ENCODE data around the gene KBTBD12.

KBTBD12 gene

GRCh38 chr3:127914584-127914983 lies 448 bp upstream of the KBTBD12 start:
- H2AFZ ChIP-seq (ENCODE audit: low read depth, low read length, severe bottlenecking): no peak overlapping the region
- no peaks in the 10 kb centered on the region for H3K9me3 ChIP-seq (ENCODE audit: insufficient read depth, low read length)
- H3K4me3 ChIP-seq (ENCODE audit: insufficient read depth, low read length, poor library complexity, severe bottlenecking): no peak overlapping the region
- no peaks in the 10 kb centered on the region for H3K27me3 ChIP-seq (ENCODE audit: low read length)
- H3F3A ChIP-seq (ENCODE audit: insufficient read depth): no peaks in the 10 kb centered on the region
- H3K9ac ChIP-seq (ENCODE audit: low read length): no peak overlapping the region
- H4K20me1 ChIP-seq (ENCODE audit: low read depth, low read length): no peaks in the 10 kb centered on the region
- no peaks in the 10 kb centered on the region for H3K79me2 ChIP-seq (ENCODE audit: insufficient read depth, low read length)
- TF ChIP-seq EZH2phosphoT487 (conservative IDR thresholded peaks at IDR 0.05; ENCODE audit: low read length) (no peak), CTCF (IDR thresholded peaks at IDR 0.05; ENCODE audit: insufficient read depth, low read length, poor library complexity, severe bottlenecking) (no peak)
- no peaks in the 10 kb centered on the region for H3K9me2 ChIP-seq (replicated peaks; ENCODE audit: insufficient read depth, low read length)
- no peaks in the 10 kb centered on the region for H3K36me3 ChIP-seq (ENCODE audit: low read length)
- H3K27ac ChIP-seq (ENCODE audit: low read depth, low read length): no peak overlapping the region
- no peak overlapping the region for H3K4me2 ChIP-seq (ENCODE audit: low read depth, low read length, poor library complexity, severe bottlenecking)

- H3F3A ChIP-seq (ENCODE audit: insufficient read depth): no peaks in the 10 kb centered on the region
- no peak overlapping the region for H2AFZ ChIP-seq (ENCODE audit: low read depth, low read length, severe bottlenecking)
- no peaks in the 10 kb centered on the region for H3K36me3 ChIP-seq (ENCODE audit: low read length)
- no peaks in the 10 kb centered on the region for H3K9me2 ChIP-seq (replicated peaks; ENCODE audit: insufficient read depth, low read length)
- no peaks in the 10 kb centered on the region for H3K9me3 ChIP-seq (ENCODE audit: insufficient read depth, low read length)
- no peak overlapping the region for H3K27ac ChIP-seq (ENCODE audit: low read depth, low read length)
- no peaks in the 10 kb centered on the region for H4K20me1 ChIP-seq (ENCODE audit: low read depth, low read length)
- TF ChIP-seq CTCF (IDR thresholded peaks at IDR 0.05; ENCODE audit: insufficient read depth, low read length, poor library complexity, severe bottlenecking): no peak
- TF ChIP-seq EZH2phosphoT487 (conservative IDR thresholded peaks at IDR 0.05; ENCODE audit: low read length): no peak
- no peaks in the 10 kb centered on the region for H3K79me2 ChIP-seq (ENCODE audit: insufficient read depth, low read length)
- no peak overlapping the region for H3K4me2 ChIP-seq (ENCODE audit: low read depth, low read length, poor library complexity, severe bottlenecking)
- no peak overlapping the region for H3K4me3 ChIP-seq (ENCODE audit: insufficient read depth, low read length, poor library complexity, severe bottlenecking)
- H3K27me3 ChIP-seq (ENCODE audit: low read length): no peaks in the 10 kb centered on the region
- H3K9ac ChIP-seq (ENCODE audit: low read length): no peak overlapping the region
Observed at GRCh38 chr3:127915937-127916493, 983 bp downstream of the KBTBD12 start.

GRCh38 chr3:127920738-127921137 lies 5.7 kb downstream of the KBTBD12 start:
- Histone ChIP-seq H3K9ac (ENCODE audit: low read length) (no peak overlapping the region), H3K4me2 (ENCODE audit: low read depth, low read length, poor library complexity, severe bottlenecking) (no peak overlapping the region), H4K20me1 (ENCODE audit: low read depth, low read length) (no peaks in the 10 kb centered on the region), H3K79me2 (ENCODE audit: insufficient read depth, low read length) (no peaks in the 10 kb centered on the region), H3K27me3 (ENCODE audit: low read length) (no peaks in the 10 kb centered on the region), H2AFZ (ENCODE audit: low read depth, low read length, severe bottlenecking) (no peak overlapping the region), H3K9me2 (replicated peaks; ENCODE audit: insufficient read depth, low read length) (no peaks in the 10 kb centered on the region), H3K9me3 (ENCODE audit: insufficient read depth, low read length) (no peaks in the 10 kb centered on the region), H3F3A (ENCODE audit: insufficient read depth) (no peaks in the 10 kb centered on the region), H3K36me3 (ENCODE audit: low read length) (no peaks in the 10 kb centered on the region), H3K4me3 (ENCODE audit: insufficient read depth, low read length, poor library complexity, severe bottlenecking) (no peak overlapping the region), H3K27ac (ENCODE audit: low read depth, low read length) (no peak overlapping the region)
- TF ChIP-seq CTCF (IDR thresholded peaks at IDR 0.05; ENCODE audit: insufficient read depth, low read length, poor library complexity, severe bottlenecking) (no peak), EZH2phosphoT487 (conservative IDR thresholded peaks at IDR 0.05; ENCODE audit: low read length) (no peak)
